ENCODE results near the gene SLAMF6.

GRCh38 chr1:160459687-160460086 lies 63.4 kb downstream of the SLAMF6 start:
- TF ChIP-seq CTCF (optimal IDR thresholded peaks at IDR 0.05 in 1 of 3, IDR thresholded peaks at IDR 0.05 in 1 of 3, conservative IDR thresholded peaks at IDR 0.05 in 1 of 3; ENCODE audit: extremely low read depth in 1 of 3, insufficient read depth in 2 of 3, low read length in 3 of 3) (no peak), EZH2 (IDR thresholded peaks at IDR 0.05; ENCODE audit: low read length) (no peak)

Data from keratinocyte (primary cell).